Hepatocyte (in vitro differentiated cells): ENCODE results near the gene CD44.

ENCODE experiments used
- CTCF ChIP-seq: fragments of 200-600 bp; sonication (generic); IDR thresholded peaks from 2 replicates; pipeline ENCODE4 v1.5.1; 2016; ENCODE audit warnings: antibody characterized with exemption, mild to moderate bottlenecking; ENCODE audit not compliant: poor library complexity
- EZH2 ChIP-seq: fragments of 200-600 bp; sonication (generic); IDR thresholded peaks from 2 replicates; pipeline ENCODE4 v1.6.1; 2016; ENCODE audit warnings: antibody characterized with exemption, mild to moderate bottlenecking, borderline replicate concordance

GRCh38 chr11:35206616-35207015 lies 67.6 kb downstream of the CD44 start:
- no peak for TF ChIP-seq CTCF
- no peak for TF ChIP-seq EZH2
